HepG2 (cell line): ENCODE data around the gene HOXA11. TPM values are rescaled to one million over a fixed set of nuclear protein-coding genes. Genes with fewer than 3 reads are reported as not detected.

Source experiments
- ATF2 ChIP-seq: sonication (generic); formaldehyde crosslinking; IDR thresholded peaks from 2 replicates; pipeline ENCODE4 v1.4.0; 2020; ENCODE audit warnings: missing genetic modification reagents
- ATF7 ChIP-seq, 2 experiments: fragments of 450-650 bp in 1 of 2; sonication (generic) in 1 of 2; formaldehyde crosslinking in 1 of 2; IDR thresholded peaks; 2 replicates each; pipeline versions ENCODE4 v1.4.0 to v1.6.1; 2016 to 2020; ENCODE audit warnings: antibody characterized with exemption in 1 of 2, mild to moderate bottlenecking in 1 of 2, missing genetic modification reagents in 1 of 2
- CBX2 ChIP-seq, 2 experiments: fragments of 200-600 bp in 1 of 2; sonication (generic); formaldehyde crosslinking in 1 of 2; IDR thresholded peaks; 2 replicates each; pipeline versions ENCODE4 v1.7.0 to v1.8.1; 2018 to 2022; ENCODE audit warnings: low read depth in 2 of 2, low read length in 1 of 2, mild to moderate bottlenecking in 1 of 2, missing genetic modification reagents in 1 of 2
- EP300 ChIP-seq, 3 experiments: sonication (generic) in 1 of 3; formaldehyde crosslinking in 1 of 3; IDR thresholded peaks; 2 replicates each; pipeline versions ENCODE4 v1.5.1 to v1.6.1; 2011 to 2020; ENCODE audit warnings: low read depth in 2 of 3, low read length in 2 of 3, borderline replicate concordance in 1 of 3, improper control_type of control experiment in 1 of 3, mild to moderate bottlenecking in 1 of 3, missing genetic modification reagents in 1 of 3, moderate library complexity in 1 of 3
- GATAD1 ChIP-seq: IDR thresholded peaks from 2 replicates; pipeline ENCODE4 v1.6.1; 2016; ENCODE audit warnings: missing genetic modification reagents, missing compliant biosample characterization
- NCOA5 ChIP-seq: sonication (generic); formaldehyde crosslinking; IDR thresholded peaks from 2 replicates; pipeline ENCODE4 v1.4.0; 2020; ENCODE audit warnings: missing genetic modification reagents
- NR2F1 ChIP-seq, 2 experiments: fragments of 450-650 bp in 1 of 2; formaldehyde crosslinking in 1 of 2; IDR thresholded peaks; 2 replicates each; pipeline versions ENCODE4 v1.5.0 to v1.6.1; 2016 to 2020; ENCODE audit warnings: mild to moderate bottlenecking in 1 of 2, missing compliant biosample characterization in 1 of 2, missing genetic modification reagents in 1 of 2, moderate library complexity in 1 of 2
- POLR2A ChIP-seq, 2 experiments: IDR thresholded peaks; 2 replicates each; pipeline ENCODE4 v1.6.1; 2011; ENCODE audit warnings: low read depth in 2 of 2, low read length in 2 of 2, mild to moderate bottlenecking in 1 of 2, moderate library complexity in 1 of 2; ENCODE audit not compliant: insufficient read depth in 1 of 2
- RAD21 ChIP-seq: fragments of 450-650 bp; formaldehyde crosslinking; IDR thresholded peaks from 2 replicates; pipeline ENCODE4 v1.5.0; 2020; ENCODE audit warnings: mild to moderate bottlenecking
- RXRA ChIP-seq: sonication (generic); formaldehyde crosslinking; IDR thresholded peaks from 2 replicates; pipeline ENCODE4 v1.5.1; 2020; ENCODE audit warnings: missing genetic modification reagents
- SIX4 ChIP-seq: sonication (generic); formaldehyde crosslinking; IDR thresholded peaks from 2 replicates; pipeline ENCODE4 v1.4.0; 2020; ENCODE audit warnings: missing genetic modification reagents
- SOX13 ChIP-seq, 3 experiments: fragments of 450-650 bp in 1 of 3; sonication (generic) in 1 of 3; formaldehyde crosslinking in 1 of 3; IDR thresholded peaks in 2 of 3; conservative IDR thresholded peaks in 1 of 3; 2 replicates each; pipeline versions ENCODE4 v1.5.0 to v1.6.1; 2016 to 2020; ENCODE audit warnings: antibody characterized with exemption in 1 of 3, mild to moderate bottlenecking in 1 of 3, missing compliant biosample characterization in 1 of 3, missing genetic modification reagents in 1 of 3, moderate library complexity in 1 of 3
- SUZ12 ChIP-seq: fragments of 150-350 bp; IDR thresholded peaks from 2 replicates; pipeline ENCODE4 v1.6.1; 2014; ENCODE audit warnings: low read depth, low read length
- TSC22D2 ChIP-seq: sonication (generic); formaldehyde crosslinking; IDR thresholded peaks from 2 replicates; pipeline ENCODE4 v1.5.1; 2020; ENCODE audit warnings: missing genetic modification reagents, mild to moderate bottlenecking, borderline replicate concordance
- ZMYM2 ChIP-seq: sonication (generic); formaldehyde crosslinking; IDR thresholded peaks from 2 replicates; pipeline ENCODE4 v1.8.0; 2022; ENCODE audit warnings: mild to moderate bottlenecking, missing genetic modification reagents
- ZNF10 ChIP-seq: sonication (generic); formaldehyde crosslinking; IDR thresholded peaks from 2 replicates; pipeline ENCODE4 v1.4.0; 2020; ENCODE audit warnings: mild to moderate bottlenecking, low read depth, missing genetic modification reagents, borderline replicate concordance
- polyA plus RNA-seq, 8 experiments: library from polyadenylated mRNA; depleted of rRNA in 3 of 8; stranded (reverse) in 7 of 8; unstranded in 1 of 8; fragments of >200 nt; fragmentation: Illumina TruSeq in 4 of 8; extraction: Trizol in 4 of 8; gene quantifications; 2 replicates each; pipeline versions ENCODE4 v1.2.1 to v1.2.3, GENCODE V29; 2011 to 2016; ENCODE audit warnings: low read depth in 4 of 8, missing spikeins in 1 of 8, mixed read lengths in 1 of 8; ENCODE audit not compliant: insufficient read depth in 1 of 8
- total RNA-seq, 5 experiments: library from RNA; depleted of rRNA; stranded (reverse); fragments of >200 nt; fragmentation: Illumina TruSeq; extraction: Trizol; gene quantifications; 2 replicates each; pipeline ENCODE4 v1.2.3, GENCODE V29; 2016; ENCODE audit warnings: low read depth in 1 of 5
- TF ChIP-seq, protein P1 (sequence below): sonication (generic); formaldehyde crosslinking; IDR thresholded peaks from 2 replicates; pipeline ENCODE4 v1.5.0; 2020; ENCODE audit warnings: mild to moderate bottlenecking, missing genetic modification reagents

Gene HOXA11
- total and polyA plus RNA-seq, 2 of the 13 experiments (the other 11 are each of a cell fraction or from before 2014, with no cell fraction given), result not detected

DNA sequence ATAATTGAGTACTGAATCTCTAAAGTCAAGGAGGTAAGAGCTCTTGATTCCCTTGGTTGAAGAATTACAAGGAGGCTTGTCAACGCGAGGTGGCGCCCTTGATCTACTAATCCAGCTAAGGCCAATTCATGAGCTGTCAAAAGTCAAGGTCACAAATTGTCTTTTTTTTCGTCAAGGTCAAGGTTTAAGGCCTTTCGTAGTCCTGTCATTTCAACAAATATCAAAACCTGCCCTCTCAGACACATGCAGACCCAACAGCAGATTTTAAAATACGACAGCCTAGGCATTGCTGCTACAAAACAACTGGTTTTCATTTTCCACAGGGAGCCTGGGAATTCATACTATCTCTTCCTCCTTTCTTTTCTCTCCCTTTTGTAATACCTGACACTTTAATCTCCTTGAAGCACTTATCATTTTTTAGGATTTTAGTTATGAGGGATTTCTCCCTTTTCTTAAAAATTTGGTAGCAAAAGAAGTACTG is 11.3 kb upstream of the HOXA11 start (continued):
- TF ChIP-seq CBX2 (IDR thresholded peaks at IDR 0.05; ENCODE audit: low read depth, low read length), result 0 out of 2 replicates have a peak, but pooled peaks have one; percentile 31
- TF ChIP-seq CBX2 (CRISPR knock-in tag; IDR thresholded peaks at IDR 0.05; ENCODE audit: low read depth), result no peak
- no peak for TF ChIP-seq ZMYM2 (CRISPR knock-in tag)
- no peak for TF ChIP-seq ZNF10 (CRISPR knock-in tag)
- peak; percentile 77 for TF ChIP-seq RAD21 (CRISPR knock-in tag)
- peak in 1 of 2 experiments; percentile 52; a peak in 1 of 4 replicates for TF ChIP-seq NR2F1 (CRISPR knock-in tag; IDR thresholded peaks at IDR 0.05)
- no peak for TF ChIP-seq SIX4 (CRISPR knock-in tag)
- no peak for TF ChIP-seq SUZ12
- no peak for TF ChIP-seq POLR2A (IDR thresholded peaks at IDR 0.05; ENCODE audit: insufficient read depth in 1 of 2, low read depth in 2 of 2, low read length in 2 of 2)
- no peak for TF ChIP-seq TSC22D2
- no peak for TF ChIP-seq RXRA (CRISPR knock-in tag)
- TF ChIP-seq SOX13 (IDR thresholded peaks at IDR 0.05), result no peak
- TF ChIP-seq SOX13 (CRISPR knock-in tag; conservative IDR thresholded peaks at IDR 0.05 in 1 of 2, IDR thresholded peaks at IDR 0.05 in 1 of 2), result 0 out of 4 replicates have a peak, but pooled peaks of 1 of the 2 experiments have one; percentile 22
- no peak for TF ChIP-seq GATAD1
- no peak for TF ChIP-seq EP300 (IDR thresholded peaks at IDR 0.05; ENCODE audit: low read depth in 2 of 2, low read length in 2 of 2)
- no peak for TF ChIP-seq EP300 (CRISPR knock-in tag; IDR thresholded peaks at IDR 0.05; ENCODE audit: borderline replicate concordance)
- TF ChIP-seq NCOA5 (CRISPR knock-in tag), result no peak
- TF ChIP-seq, protein P1, sequence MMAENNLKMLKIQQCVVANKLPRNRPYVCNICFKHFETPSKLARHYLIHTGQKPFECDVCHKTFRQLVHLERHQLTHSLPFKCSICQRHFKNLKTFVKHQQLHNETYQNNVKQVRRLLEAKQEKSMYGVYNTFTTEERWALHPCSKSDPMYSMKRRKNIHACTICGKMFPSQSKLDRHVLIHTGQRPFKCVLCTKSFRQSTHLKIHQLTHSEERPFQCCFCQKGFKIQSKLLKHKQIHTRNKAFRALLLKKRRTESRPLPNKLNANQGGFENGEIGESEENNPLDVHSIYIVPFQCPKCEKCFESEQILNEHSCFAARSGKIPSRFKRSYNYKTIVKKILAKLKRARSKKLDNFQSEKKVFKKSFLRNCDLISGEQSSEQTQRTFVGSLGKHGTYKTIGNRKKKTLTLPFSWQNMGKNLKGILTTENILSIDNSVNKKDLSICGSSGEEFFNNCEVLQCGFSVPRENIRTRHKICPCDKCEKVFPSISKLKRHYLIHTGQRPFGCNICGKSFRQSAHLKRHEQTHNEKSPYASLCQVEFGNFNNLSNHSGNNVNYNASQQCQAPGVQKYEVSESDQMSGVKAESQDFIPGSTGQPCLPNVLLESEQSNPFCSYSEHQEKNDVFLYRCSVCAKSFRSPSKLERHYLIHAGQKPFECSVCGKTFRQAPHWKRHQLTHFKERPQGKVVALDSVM (CRISPR knock-in tag), result no peak
- no peak for TF ChIP-seq ATF2
- no peak for TF ChIP-seq ATF7 (IDR thresholded peaks at IDR 0.05)
- no peak for TF ChIP-seq ATF7 (CRISPR knock-in tag; IDR thresholded peaks at IDR 0.05)
